ENCODE measurements around the gene LGALSL.
A peak's percentile ranks its signal among the peaks of the same experiment; 100 is the strongest.

LGALSL gene

GRCh38 chr2:64481665-64482064 is 27.7 kb downstream of the LGALSL start:
- H3K27ac ChIP-seq = no peak overlapping the region
- no peaks in the 10 kb centered on the region for H3K36me3 ChIP-seq (ENCODE audit: control insufficient read depth, insufficient read depth, low read length)
- no peak overlapping the region for H2AFZ ChIP-seq
- peaks cover 7% of the 10 kb centered on the region for H3K4me1 ChIP-seq
- H3K4me3 ChIP-seq (ENCODE audit: low read depth, low read length) = no peak overlapping the region
- no peak overlapping the region for H3K4me2 ChIP-seq (ENCODE audit: low read length)
- no peaks in the 10 kb centered on the region for H3K9me3 ChIP-seq (ENCODE audit: control insufficient read depth, low read length)
- TF ChIP-seq CTCF (IDR thresholded peaks at IDR 0.05) = no peak
- H3K9ac ChIP-seq = no peak overlapping the region
- H3K79me2 ChIP-seq = no peaks in the 10 kb centered on the region
- no peaks in the 10 kb centered on the region for H3K27me3 ChIP-seq (ENCODE audit: control insufficient read depth, insufficient read depth, low read length)

GRCh38 chr2:64482243-64482642 is 28.3 kb downstream of the LGALSL start:
- Histone ChIP-seq H2AFZ (no peak overlapping the region), H3K9ac (no peak overlapping the region), H3K36me3 (ENCODE audit: control insufficient read depth, insufficient read depth, low read length) (no peaks in the 10 kb centered on the region), H3K27me3 (ENCODE audit: control insufficient read depth, insufficient read depth, low read length) (no peaks in the 10 kb centered on the region), H3K4me3 (ENCODE audit: low read depth, low read length) (no peak overlapping the region), H3K27ac (no peak overlapping the region), H3K9me3 (ENCODE audit: control insufficient read depth, low read length) (no peaks in the 10 kb centered on the region), H3K4me2 (ENCODE audit: low read length) (no peak overlapping the region), H3K4me1 (peaks cover 7% of the 10 kb centered on the region), H3K79me2 (no peaks in the 10 kb centered on the region)
- no peak for TF ChIP-seq CTCF (IDR thresholded peaks at IDR 0.05)

- Histone ChIP-seq H3K4me2 (ENCODE audit: low read length) (no peak overlapping the region), H3K4me3 (ENCODE audit: low read depth, low read length) (no peak overlapping the region), H3K4me1 (peaks cover 7% of the 10 kb centered on the region), H2AFZ (peak overlapping the region; percentile 36), H3K27ac (no peak overlapping the region), H3K27me3 (ENCODE audit: control insufficient read depth, insufficient read depth, low read length) (no peaks in the 10 kb centered on the region), H3K9me3 (ENCODE audit: control insufficient read depth, low read length) (no peaks in the 10 kb centered on the region), H3K36me3 (ENCODE audit: control insufficient read depth, insufficient read depth, low read length) (no peaks in the 10 kb centered on the region), H3K9ac (no peak overlapping the region), H3K79me2 (no peaks in the 10 kb centered on the region)
- TF ChIP-seq CTCF (IDR thresholded peaks at IDR 0.05) = no peak
Measured at GRCh38 chr2:64482765-64483504, 29.0 kb downstream of the LGALSL start.

- peaks cover 9% of the 10 kb centered on the region for H3K4me1 ChIP-seq
- TF ChIP-seq CTCF (IDR thresholded peaks at IDR 0.05) = no peak
- H3K9me3 ChIP-seq (ENCODE audit: control insufficient read depth, low read length) = no peaks in the 10 kb centered on the region
- H3K27me3 ChIP-seq (ENCODE audit: control insufficient read depth, insufficient read depth, low read length) = no peaks in the 10 kb centered on the region
- H3K36me3 ChIP-seq (ENCODE audit: control insufficient read depth, insufficient read depth, low read length) = no peaks in the 10 kb centered on the region
- no peak overlapping the region for H3K27ac ChIP-seq
- no peaks in the 10 kb centered on the region for H3K79me2 ChIP-seq
- no peak overlapping the region for H3K9ac ChIP-seq
- H3K4me2 ChIP-seq (ENCODE audit: low read length) = no peak overlapping the region
- no peak overlapping the region for H2AFZ ChIP-seq
- no peak overlapping the region for H3K4me3 ChIP-seq (ENCODE audit: low read depth, low read length)
Measured at GRCh38 chr2:64485331-64485730, 31.4 kb downstream of the LGALSL start.

GRCh38 chr2:64485961-64486360 is 32.0 kb downstream of the LGALSL start:
- H3K36me3 ChIP-seq (ENCODE audit: control insufficient read depth, insufficient read depth, low read length) = no peaks in the 10 kb centered on the region
- H3K4me2 ChIP-seq (ENCODE audit: low read length) = no peak overlapping the region
- no peak overlapping the region for H3K9ac ChIP-seq
- H3K27me3 ChIP-seq (ENCODE audit: control insufficient read depth, insufficient read depth, low read length) = no peaks in the 10 kb centered on the region
- H3K4me1 ChIP-seq = peaks cover 9% of the 10 kb centered on the region
- no peaks in the 10 kb centered on the region for H3K79me2 ChIP-seq
- no peak overlapping the region for H3K4me3 ChIP-seq (ENCODE audit: low read depth, low read length)
- no peaks in the 10 kb centered on the region for H3K9me3 ChIP-seq (ENCODE audit: control insufficient read depth, low read length)
- no peak overlapping the region for H2AFZ ChIP-seq
- TF ChIP-seq CTCF (IDR thresholded peaks at IDR 0.05) = no peak
- H3K27ac ChIP-seq = no peak overlapping the region
